Ecto neural progenitor cell (in vitro differentiated cells): ENCODE measurements around the gene LRP1B.

Experiments used
- DNase-seq: peaks from one replicate; pipeline ENCODE4 v3.0.0-alpha.2; 2018; ENCODE audit warnings: low spot score

LRP1B gene

GRCh38 chr2:140814141-140814540 is 1316.7 kb downstream of the LRP1B start:
- no peak for DNase-seq

DNA sequence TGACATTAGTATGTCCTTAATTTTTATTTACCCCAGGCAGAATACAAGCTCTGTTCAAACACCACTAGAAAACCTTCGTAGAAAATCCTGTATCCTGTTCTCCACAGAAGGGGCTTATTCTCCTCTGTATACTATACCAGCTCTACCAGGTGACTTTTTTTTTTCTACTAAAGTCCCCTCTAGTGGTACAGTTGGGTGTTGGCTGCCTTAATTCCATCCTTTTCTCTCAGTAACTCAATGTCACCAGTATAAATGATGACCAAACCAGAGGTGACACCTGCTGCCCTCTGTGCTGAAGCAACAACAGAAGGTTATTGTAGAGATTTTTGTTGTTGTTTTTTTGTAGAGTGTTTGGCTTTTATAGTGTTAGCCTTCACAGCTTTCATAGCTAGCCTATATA is 1322.0 kb downstream of the LRP1B start:
- no peak for DNase-seq

GRCh38 chr2:140808211-140808610 is 1322.6 kb downstream of the LRP1B start:
- DNase-seq = no peak

GRCh38 chr2:140804700-140805260 is 1326.0 kb downstream of the LRP1B start:
- no peak for DNase-seq

GRCh38 chr2:140801311-140801710 is 1329.5 kb downstream of the LRP1B start:
- DNase-seq = no peak

GRCh38 chr2:140797718-140798117 is 1333.1 kb downstream of the LRP1B start:
- DNase-seq = no peak

DNA sequence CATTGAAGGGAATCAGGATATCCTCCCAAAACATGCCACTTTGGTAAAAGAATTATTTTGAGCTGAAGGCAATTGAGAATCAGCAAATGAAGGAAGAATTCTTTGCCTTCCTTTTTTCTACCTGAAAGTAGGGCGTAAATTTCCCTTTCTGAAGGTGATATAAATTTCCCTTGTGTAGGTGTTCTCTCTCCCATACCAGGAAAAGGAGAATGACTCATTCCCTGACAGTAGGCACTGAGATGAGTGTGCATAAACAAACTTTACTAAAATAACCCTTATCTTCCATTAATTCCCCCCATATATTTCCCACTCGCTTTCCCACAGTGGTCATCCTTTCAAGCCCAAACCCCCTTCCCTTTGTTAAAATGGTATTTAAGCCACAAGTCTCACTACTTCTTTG is 1339.0 kb downstream of the LRP1B start:
- no peak for DNase-seq

DNA sequence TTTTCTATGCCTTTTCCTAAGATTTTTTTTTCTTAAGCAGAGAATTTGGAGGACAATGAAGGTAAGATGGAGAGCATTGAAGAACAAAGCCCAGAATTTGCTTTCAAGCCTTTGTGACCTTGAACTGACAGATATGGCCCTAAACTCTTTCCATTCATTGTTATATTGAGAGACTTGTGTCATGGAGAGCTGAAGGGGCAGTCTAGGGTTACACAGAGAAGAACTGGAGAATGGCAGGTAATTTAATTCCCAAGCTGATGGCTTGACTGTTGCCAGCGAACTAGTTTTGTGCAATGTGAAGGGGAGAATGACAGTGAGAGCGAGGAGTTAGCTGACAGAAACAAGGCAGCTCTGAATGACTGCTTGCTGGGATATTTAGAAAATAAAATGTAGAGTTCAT is 1344.2 kb downstream of the LRP1B start:
- DNase-seq = no peak

DNA sequence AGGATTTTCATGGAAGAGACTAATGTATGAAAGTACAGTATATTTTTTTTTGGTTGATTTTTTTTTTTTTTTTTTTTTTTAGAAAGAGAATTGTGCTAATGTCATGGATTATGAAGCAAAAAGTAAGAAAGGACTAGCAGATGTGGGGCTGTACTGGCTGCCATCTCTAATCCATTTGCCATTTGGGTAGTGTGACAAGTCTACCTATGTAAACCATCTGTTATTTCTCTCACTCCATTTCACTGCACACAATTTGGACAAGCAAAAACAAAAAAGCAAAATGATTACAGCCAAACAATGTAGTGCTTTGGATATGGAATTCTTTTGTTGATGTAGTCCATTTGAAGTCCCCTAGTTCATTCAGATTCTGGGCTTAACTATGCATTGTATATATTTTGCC is 1355.4 kb downstream of the LRP1B start:
- no peak for DNase-seq

DNA sequence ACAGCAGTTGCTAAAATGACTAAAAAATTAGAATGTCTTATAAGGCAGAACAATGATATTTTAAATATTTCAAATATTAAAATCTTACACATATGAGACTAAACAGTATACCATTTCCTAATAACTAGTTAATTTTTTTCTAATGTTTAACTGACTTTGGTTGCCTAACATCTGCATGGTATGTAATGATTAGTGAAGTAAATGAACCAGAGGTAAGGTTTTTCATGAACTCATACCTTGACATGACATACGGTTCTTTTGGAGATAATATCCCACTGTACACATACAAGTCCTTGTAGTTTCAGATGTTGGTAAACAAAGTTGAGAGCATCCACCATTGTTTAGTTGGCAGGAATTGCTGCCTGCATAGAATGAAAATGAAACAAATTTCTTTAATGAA is 1360.2 kb downstream of the LRP1B start:
- DNase-seq = no peak

DNA sequence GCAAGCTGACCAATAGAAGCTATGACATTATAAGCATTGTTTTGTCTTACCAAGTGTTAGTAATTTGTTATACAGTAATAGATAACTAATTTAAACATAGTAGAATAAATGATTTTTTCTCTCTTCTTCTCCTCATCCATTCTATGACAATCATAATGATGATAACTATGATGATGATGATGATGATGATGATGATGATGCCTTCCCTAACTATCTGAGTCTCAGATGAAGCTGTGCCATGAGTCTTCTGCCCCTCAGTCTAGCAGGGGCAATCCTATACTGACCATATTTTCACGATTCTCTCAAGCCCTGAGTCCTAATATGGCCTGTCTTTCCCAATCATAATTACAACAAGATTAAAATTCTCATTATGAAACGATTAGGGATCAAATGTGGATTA is 1369.0 kb downstream of the LRP1B start:
- DNase-seq = no peak

DNA sequence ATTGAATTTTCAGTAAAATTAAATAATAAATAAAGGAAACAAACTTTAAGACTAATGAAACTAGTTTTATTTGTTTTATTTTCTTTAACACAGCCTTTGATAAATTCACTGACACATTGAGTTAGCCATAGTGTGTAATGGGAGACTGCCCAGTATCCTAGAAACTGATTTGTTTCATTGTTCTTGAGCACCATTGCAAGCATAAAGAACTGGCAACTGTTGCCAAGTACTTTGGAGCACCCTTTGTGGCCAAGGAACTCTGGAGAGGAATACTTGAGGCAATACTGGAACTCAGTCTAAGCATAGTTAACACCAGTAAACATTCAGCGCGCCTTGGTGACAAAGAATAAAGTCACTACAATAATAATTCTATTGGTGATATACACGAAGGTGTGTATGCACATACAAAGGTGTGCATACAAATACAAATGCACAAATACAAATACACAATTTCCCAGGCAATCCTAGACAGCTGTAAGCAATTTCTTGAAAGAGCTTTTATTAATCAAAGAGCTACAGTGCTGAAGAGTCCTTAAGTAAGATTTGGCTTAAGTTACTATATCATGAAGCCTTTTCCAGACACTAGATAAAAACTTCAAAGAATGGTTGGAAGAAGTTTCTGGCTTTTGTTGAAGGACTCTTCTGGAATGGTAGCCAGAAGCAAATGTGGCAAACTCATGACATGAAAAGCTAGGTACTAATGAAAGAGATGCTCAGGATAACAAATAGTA is 1371.2 kb downstream of the LRP1B start:
- DNase-seq = no peak

GRCh38 chr2:140747665-140748064 is 1383.2 kb downstream of the LRP1B start:
- no peak for DNase-seq

DNA sequence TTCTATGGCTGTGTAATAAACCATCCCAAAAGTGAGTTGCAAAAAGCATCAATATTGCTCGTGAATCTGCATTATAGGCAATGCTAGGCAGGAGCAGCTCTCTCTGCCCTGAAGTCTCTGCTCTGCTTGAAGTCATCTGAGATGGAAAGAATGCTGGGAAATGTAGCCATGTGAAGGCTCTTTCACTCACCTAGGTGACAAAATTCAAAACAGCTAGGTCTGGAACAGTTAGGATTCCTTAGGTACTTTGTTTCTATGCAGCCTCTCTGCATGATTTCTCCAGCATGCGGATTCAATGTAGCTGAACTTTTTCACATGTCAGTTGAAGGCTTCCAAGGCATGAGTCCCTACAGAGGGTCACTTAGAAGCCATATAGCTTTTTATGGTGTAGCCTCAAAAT is 1383.7 kb downstream of the LRP1B start:
- DNase-seq = no peak

DNA sequence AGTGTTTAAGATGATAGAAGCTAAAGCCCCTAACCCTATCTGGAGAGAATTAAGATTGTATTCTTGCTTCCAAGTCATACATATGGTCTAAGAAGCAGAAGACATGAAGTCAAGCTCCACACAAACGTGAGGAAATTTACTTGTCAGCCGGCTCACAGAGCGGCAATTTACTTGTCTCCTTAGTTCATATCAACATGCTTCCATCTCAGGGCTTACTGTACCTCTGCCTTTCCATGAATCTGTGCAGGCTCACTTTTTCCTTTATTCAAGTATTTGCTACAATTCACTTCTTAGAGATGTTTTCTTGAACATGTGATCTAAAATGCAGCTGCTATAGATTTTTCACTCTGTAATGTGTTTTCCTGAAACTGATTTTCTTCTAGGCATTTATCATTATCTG is 1386.4 kb downstream of the LRP1B start:
- DNase-seq = no peak

DNA sequence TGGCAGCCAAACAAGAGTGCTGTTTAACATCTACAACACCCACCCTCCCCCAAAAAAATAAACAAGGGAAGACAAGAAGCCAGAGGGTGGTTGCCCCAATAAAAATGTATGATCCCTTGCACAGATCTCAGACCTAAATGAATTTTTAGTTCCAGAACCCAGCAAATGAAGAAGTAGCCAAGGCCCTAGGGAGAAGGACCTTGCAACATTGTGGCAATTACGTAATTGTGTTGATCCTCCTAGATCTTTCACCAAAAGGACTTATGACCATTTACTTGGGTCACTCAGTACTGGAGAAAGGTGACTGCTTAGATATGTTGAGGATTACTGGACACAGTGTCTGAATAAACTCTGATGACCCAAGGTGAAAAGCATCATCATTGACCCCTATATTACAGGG is 1393.8 kb downstream of the LRP1B start:
- DNase-seq = no peak

DNA sequence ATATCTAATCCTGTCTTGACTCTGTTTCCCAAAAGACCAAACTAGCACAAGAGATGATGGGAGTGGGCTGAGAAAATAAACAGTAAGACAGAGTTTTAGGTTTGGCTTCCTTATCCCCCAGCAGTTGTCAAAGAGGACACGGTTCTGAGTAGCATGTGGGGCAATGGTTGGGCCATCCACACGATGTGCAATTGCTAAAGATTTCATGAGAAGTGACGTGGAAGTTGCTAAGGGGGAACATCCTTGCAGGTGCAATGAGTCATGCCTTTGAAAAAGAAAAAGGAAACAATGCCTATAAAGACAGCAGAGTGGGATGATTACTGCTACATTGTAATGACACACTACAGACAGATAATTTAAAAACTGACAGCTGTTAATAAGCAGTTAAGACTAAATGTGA is 1395.8 kb downstream of the LRP1B start:
- DNase-seq = no peak

- DNase-seq = no peak
Measured at GRCh38 chr2:140718999-140719398, 1411.8 kb downstream of the LRP1B start.

- no peak for DNase-seq
Measured at GRCh38 chr2:140717481-140717880, 1413.3 kb downstream of the LRP1B start.

- DNase-seq = no peak
Measured at GRCh38 chr2:140714586-140714985, 1416.2 kb downstream of the LRP1B start.

- DNase-seq = no peak
Measured at GRCh38 chr2:140711867-140712266, 1418.9 kb downstream of the LRP1B start.

GRCh38 chr2:140701726-140702125 is 1429.1 kb downstream of the LRP1B start:
- no peak for DNase-seq

GRCh38 chr2:140698636-140699035 is 1432.2 kb downstream of the LRP1B start:
- DNase-seq = no peak

GRCh38 chr2:140696449-140696848 is 1434.4 kb downstream of the LRP1B start:
- no peak for DNase-seq
